Endometrium (tissue), 2 donors: Measurements from ENCODE around the gene RTP2.
A peak's percentile ranks its signal among the peaks of the same experiment; 100 is the strongest.
"Not testable (repeated sequence)": the region's sequence is repeated elsewhere in the genome, so short reads cannot be mapped to it uniquely, and the experiment has no call there.

Experiments used
- FAIRE-seq: peaks from 2 replicates; lab custom pipeline; 2012; peaks lifted over from hg19 to GRCh38; lab: Jason Lieb, UNC
- donor health status: control.
- donor health status: control.

RTP2 gene

GRCh38 chr3:187713504-187713903, 11.1 kb upstream of the RTP2 start:
- FAIRE-seq: no peak

- FAIRE-seq: no peak
Observed at GRCh38 chr3:187709155-187709554, 6.8 kb upstream of the RTP2 start.

GRCh38 chr3:187708696-187709095, 6.3 kb upstream of the RTP2 start:
- no peak for FAIRE-seq

GRCh38 chr3:187706971-187707370, 4.6 kb upstream of the RTP2 start:
- no peak for FAIRE-seq

GRCh38 chr3:187705164-187705563, 2.8 kb upstream of the RTP2 start:
- FAIRE-seq: no peak

GRCh38 chr3:187700249-187700648, 2.1 kb downstream of the RTP2 start:
- FAIRE-seq: no peak

GRCh38 chr3:187698499-187699399, 3.6 kb downstream of the RTP2 start:
- FAIRE-seq: no peak

GRCh38 chr3:187696021-187696420, 6.3 kb downstream of the RTP2 start:
- FAIRE-seq: no peak

- no peak for FAIRE-seq
Observed at GRCh38 chr3:187695449-187695848, 6.9 kb downstream of the RTP2 start.

- FAIRE-seq: no peak
Observed at GRCh38 chr3:187694801-187695200, 7.6 kb downstream of the RTP2 start.

GRCh38 chr3:187693431-187693830, 8.9 kb downstream of the RTP2 start:
- no peak for FAIRE-seq

GRCh38 chr3:187689984-187690383, 12.4 kb downstream of the RTP2 start:
- no peak for FAIRE-seq

- no peak for FAIRE-seq
Observed at GRCh38 chr3:187686621-187687273, 15.6 kb downstream of the RTP2 start.

- FAIRE-seq: no peak
Observed at GRCh38 chr3:187685948-187686347, 16.4 kb downstream of the RTP2 start.

GRCh38 chr3:187684880-187685279, 17.5 kb downstream of the RTP2 start:
- FAIRE-seq: no peak

GRCh38 chr3:187684444-187684843, 17.9 kb downstream of the RTP2 start:
- FAIRE-seq: no peak

GRCh38 chr3:187681756-187682155, 20.6 kb downstream of the RTP2 start:
- not testable (repeated sequence) for FAIRE-seq

GRCh38 chr3:187679638-187680396, 22.5 kb downstream of the RTP2 start:
- no peak for FAIRE-seq

GRCh38 chr3:187678726-187679268, 23.6 kb downstream of the RTP2 start:
- peak; percentile 15 for FAIRE-seq

GRCh38 chr3:187677604-187678003, 24.8 kb downstream of the RTP2 start:
- no peak for FAIRE-seq

GRCh38 chr3:187673012-187673411, 29.3 kb downstream of the RTP2 start:
- no peak for FAIRE-seq

- FAIRE-seq: no peak
Observed at GRCh38 chr3:187669675-187670504, 32.5 kb downstream of the RTP2 start, which contains the start of gene SST. Gene SST (minus strand): TSS chr3:187670394. CDS start chr3:187670291, 103 bp downstream.
